ENCODE data around the gene UBE2G2.

- no peak for TF ChIP-seq CTCF (IDR thresholded peaks at IDR 0.05)
- no peak for TF ChIP-seq ZFX (IDR thresholded peaks at IDR 0.05; ENCODE audit: borderline replicate concordance)
Observed at GRCh38 chr21:44730951-44731579, 70.6 kb downstream of the UBE2G2 start.

Data from 22Rv1 (cell line).